CD4-positive, alpha-beta T cell treated with Interferon alpha-2 for 1 hour (primary cell): ENCODE results near the gene CELF2.
A peak's percentile ranks its signal among the peaks of the same experiment; 100 is the strongest.

Experiments
- DNase-seq, 2 donors: peaks; one replicate each; pipeline ENCODE4 v3.0.0-alpha.2; 2020 to 2022

The CELF2 gene

GRCh38 chr10:11205030-11205772, 187.5 kb downstream of the CELF2 start:
- no peak for DNase-seq

DNA sequence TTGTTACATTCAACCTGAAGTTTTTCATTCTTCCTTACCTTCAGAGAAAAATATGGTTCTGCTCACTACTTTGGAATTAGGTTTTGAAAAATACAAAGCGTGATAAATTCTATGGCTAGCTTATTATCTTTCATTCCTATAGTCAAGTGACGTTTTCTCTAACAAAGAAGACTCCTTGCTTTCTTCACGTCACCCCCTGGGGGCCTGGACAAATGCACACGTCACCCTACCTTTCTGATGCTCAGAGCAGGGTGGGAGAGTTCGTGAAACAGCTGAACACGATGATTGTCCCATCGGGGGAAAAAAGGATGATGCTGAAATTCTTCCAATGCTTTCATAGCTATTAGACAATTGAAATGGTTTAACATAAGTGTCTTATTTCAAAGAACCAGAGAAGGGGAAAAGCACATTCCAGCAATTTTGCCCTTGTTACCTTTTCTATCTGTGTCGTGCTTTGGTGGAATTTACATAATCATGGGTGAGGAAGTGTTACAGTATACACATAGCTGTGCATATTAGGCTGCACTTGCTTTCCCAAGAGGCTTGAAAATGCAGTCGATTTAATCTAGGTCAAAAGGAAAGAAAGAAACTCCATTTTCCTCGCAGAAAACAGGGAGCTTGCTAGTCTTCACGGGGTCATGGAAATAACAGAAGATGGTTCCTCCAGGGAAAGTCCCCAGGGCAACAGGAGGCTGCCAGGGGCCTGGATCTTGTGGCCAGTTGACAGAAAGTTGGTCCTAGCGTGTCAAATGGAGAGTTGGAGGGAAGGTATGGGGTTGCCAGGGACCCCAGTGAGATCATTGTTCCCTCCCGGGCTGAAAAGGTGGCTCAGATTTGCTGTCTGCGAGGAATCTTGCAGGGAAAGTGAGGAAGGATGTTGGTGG, 189.2 kb downstream of the CELF2 start:
- no peak for DNase-seq

GRCh38 chr10:11207560-11207844, 189.8 kb downstream of the CELF2 start:
- DNase-seq, result no peak

DNA sequence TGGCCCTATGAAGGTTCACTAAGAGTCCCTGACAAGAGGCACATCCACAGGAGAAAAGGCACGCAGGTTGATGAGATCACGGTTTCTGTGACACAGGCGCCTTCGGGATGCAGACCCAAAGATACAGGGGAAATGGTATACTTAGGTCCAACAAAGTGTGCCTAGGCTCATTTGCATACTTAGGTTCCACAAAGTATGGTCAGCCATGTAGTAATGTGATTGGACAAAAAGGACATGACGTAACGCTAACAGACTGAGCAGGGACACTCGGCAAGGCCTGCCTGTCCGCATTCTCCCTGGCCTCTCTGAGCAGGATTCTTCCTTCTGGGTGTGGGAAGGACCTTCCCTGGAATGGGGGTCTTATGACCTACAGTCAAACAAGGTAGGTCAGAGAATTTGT, 190.6 kb downstream of the CELF2 start:
- no peak for DNase-seq

GRCh38 chr10:11208908-11209829, 191.5 kb downstream of the CELF2 start:
- DNase-seq, result peak in 1 of 2 donors; percentile 56

DNA sequence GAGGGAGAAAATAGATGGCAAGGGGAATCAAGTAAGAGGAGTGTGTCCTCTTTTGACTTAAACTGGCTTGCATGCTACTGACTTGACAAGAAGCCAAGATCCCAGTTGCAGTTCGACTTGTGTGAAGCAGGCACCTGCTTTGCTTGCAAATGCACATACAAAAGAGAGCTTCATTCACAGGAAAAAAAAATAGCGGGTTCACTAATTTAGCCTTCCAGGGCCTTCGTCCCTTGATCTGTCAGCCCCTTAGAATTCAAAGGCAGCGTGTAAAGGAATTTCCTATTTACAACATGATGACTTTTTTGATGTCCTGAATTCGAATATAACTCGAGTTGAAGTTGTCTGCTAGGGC, 192.1 kb downstream of the CELF2 start:
- DNase-seq, result no peak

DNA sequence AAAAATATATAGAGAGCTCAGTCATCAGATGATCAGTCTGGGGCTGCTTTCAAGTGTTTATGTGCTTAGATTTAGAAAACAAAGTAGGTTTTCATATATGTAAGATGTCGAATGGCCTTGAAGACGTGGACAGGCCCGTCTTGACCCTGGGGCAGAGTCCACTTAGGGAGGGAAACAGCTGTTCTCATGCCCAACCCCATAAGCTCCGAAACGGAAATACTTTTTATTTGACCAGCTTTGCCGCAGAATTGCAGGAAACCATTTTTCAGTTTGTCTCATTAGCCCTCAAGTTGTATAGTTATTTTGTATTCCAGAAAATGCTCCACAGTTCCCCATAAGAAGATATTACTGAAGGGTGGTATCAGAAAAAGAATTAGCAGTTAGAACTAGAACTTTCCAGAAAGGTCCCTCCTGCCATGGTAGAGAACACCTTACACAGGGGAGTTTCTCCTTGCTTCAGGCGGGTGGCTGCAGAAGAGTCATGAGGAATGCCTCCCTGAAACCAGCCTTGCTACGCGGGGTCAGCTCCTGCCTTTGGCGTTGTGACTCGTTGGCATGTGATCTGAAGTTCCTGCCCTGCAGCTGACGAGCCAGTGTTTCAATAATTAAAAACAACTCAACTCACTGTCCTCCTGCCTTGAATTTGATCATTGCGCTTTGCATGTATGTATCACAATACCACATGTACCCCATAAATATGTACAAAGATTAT, 192.7 kb downstream of the CELF2 start:
- DNase-seq, result no peak

DNA sequence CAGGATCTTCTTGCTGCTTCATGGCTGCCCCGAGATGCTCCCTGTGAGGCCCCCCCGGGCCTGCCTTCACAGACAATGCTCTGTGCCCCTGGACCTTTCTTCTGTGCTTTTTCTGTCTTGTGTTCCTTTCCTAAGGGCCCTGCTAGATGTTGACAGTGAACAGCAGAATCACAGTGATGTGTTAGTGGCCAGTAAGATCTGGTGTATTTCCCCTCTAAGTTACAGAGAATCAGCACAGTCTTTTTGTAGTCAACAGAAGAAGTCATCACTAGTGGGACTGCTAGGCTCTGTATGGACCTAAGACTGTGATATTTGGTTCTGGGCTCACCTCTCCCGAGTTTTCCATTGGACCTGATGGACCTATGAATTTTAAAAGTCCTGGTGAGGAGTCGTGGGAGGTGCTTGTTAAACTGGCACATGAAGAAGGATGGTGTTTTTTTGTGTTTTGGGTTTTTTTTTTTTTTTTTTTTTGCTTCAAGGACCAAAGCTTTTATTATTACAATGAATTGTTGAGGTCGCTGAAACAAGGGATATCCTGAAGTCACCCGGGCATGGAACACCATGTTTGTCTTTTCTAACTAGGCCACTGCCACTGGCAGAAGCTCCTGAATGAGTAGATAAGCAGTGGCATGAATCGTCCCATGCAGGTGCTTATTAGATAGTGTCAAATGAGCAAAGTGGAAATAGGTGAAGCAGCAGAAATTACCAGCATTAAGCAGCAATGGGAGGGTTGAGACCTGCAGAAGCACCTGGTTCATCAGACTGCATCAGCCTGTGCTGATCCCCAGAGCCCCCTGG, 194.8 kb downstream of the CELF2 start:
- no peak for DNase-seq

DNA sequence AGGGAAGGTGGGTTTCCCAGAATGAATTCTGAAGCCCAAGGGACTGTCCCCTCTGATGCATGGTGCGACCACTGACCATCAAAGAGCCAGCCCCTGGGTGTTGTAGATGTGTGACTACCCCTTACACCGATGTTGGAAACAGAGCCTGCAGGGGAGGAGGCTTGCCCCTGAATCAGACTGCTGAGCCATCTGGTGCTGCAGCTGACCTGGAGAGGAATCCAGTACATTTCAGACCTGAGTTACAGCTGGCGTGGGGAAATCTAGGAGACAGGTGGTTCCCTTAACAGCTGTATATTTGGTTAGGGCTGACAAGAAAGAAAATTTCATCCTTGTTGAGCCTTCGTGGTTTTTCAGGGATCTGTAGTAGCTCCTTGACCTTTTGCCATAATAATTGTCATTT, 195.5 kb downstream of the CELF2 start:
- no peak for DNase-seq

DNA sequence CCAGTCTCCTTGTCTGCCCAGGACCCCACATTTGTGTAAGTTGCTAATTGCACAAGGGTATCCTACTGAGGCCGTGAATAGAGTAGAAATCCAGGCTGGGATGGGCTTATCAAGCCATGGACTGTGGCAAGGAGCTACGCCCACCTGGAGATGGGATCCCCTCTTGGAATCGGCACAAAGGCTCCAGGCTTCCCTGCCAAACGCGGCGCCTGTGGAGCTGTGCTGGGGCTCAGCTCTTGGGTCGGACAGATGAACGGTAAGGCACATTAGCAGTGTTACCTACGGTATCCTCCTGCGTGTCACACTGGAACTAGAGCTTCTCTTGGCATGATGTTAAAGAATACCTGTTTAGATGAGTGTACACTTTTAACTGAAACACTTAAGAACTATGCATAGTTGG, 196.7 kb downstream of the CELF2 start:
- DNase-seq, result no peak

DNA sequence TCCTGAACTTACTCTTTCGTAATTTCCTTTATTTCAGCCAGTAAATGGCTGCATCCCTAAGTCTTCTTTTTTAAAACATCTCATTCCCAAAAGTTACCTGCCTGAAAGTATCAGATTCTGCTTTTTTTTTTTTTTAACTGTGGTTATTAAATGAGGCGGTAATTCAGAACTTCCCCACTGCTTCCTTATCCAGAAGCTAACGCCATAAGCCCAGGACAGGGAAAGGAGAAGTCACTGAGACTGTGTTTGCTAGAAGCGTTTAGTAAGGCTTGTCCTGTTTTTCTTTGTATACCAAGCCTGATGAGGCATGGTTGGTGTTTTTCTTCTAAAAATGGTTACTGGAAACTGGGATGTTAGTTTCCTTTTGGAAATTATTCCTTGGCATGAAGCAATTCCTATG, 197.8 kb downstream of the CELF2 start:
- no peak for DNase-seq

DNA sequence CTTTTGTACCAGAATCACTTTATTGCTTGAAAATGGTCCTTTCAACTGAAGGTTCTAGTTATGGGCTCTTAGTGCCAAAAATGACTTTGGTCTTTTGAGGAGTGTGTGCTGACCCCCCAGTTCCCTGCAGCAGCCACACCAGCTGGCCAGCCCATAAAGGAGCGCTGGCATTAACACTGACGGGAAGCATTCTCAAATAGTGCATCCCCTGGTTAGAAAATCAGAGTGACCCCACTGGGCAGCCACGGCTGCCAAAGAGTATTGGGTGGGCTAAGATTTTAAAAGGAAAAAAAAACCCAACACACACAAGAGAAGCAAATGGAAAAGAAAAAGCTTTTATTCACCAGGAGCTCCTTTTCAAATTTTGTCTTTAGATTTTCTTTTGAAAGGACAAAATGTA, 199.8 kb downstream of the CELF2 start:
- DNase-seq, result no peak

GRCh38 chr10:11218395-11218794, 200.7 kb downstream of the CELF2 start:
- DNase-seq, result no peak

DNA sequence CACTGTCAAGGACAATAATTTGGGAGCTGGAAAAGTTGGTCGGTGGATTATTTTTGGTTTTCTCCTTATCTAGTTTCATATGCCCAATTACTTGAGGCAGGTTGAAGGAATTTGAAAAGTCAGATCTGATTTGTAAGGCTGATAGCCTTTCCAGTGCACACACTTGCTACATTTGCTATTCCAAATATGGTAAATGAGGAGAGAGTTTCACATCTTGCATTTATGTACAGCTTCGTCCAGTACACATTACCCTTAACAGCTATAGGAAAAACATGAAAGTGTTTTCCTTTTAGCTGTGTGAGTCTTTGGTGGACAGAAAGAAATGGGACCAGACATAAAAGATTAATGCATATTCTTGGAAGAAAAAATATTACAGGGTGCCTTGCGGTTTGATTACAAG, 201.8 kb downstream of the CELF2 start:
- DNase-seq, result no peak

- DNase-seq, result no peak
These were observed 205.4 kb downstream of the CELF2 start for GRCh38 chr10:11223081-11223480.

DNA sequence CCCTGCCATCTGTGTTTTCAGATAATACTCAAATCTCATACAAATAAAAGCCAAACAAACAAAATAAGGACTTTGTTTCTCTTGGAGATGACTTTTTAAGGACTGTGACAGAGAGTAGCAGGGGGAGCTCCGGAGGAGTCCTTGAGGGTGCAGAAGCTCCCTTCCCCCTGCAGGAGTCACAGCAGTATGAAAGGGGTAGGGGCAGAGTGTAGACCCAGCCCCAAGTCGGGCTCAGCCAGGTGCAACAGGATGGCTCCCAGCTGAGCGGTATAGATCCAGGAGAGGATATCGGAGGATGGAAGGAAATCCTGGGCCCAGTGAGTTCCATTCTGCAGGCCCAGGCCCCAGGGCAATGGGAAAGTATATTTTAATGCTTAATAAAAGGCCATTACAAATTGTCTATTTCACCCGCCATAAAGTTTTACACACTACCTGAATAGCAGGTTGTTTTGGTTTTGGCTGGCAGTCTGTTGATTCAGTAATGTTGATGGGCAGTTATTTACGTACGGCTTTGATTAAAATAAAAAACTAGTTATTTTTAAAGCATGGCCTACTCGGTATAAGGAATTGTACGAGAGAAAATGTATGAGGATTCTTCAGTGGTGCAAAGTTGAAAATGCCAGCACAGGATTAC, 206.0 kb downstream of the CELF2 start:
- no peak for DNase-seq

- DNase-seq, result no peak
These were observed 206.6 kb downstream of the CELF2 start for GRCh38 chr10:11224321-11224720.

GRCh38 chr10:11224792-11225416, 207.2 kb downstream of the CELF2 start:
- DNase-seq, result no peak

DNA sequence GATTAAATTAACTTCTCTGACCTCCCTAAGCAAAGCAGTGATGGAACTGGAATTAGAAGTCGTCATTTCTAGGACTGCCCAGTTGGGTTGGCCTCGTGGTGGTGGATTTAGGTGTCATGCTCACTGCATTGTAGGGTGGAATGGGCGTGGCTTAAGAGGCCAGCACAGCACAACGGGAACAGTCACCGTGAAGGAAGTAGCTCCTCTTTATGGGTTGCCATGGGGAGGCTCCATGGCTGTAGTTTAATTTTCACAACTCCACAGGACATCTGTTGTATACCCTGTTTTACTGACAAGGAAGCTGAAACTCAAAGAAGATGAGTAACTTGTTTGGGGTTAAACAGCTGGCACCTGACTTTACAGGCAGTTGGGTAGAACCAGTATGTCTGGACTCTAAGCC, 208.3 kb downstream of the CELF2 start:
- peak; percentile 73 to 76 for DNase-seq

DNA sequence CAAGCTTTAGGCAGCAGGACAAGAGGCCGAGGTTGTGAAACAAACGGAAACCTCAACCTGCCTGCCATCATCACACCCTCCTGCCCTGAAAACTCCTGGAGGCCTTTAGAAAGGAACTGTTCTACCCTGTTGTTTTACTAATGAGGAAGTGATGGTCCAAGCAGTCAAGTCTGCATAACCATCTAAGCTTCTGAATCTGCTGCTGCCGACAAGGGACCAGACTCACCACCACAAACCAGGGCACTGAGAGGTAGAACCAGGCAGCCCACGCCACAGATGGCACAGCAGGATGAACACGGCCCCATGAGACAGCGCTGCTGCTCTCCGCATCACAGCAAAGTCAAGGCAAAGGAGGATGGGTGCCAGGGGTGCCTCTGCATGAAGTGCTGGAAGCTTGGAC, 209.4 kb downstream of the CELF2 start:
- DNase-seq, result peak in 1 of 2 donors; percentile 28

DNA sequence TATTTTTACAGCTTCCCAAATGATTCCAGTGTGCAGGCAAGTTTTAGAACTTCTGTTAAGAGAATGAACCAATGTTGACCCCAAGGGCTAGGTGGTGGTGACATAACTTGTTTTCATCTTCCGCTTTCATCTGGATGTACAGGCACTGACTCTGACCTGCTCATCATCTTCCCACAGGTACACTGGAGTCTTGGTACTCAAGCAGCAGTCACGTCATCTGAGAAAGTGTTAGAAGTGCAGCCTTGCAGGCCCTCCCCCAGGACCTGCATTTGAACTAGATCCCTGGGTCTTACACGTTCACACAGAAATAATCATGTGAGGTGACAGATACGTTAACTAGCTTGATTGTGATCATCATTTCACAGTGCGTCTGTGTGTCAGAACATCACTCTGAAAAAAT, 212.2 kb downstream of the CELF2 start:
- DNase-seq, result no peak
